Liver (tissue), 9 donors: ENCODE measurements around the gene SFXN5. TPM values are rescaled to one million over a fixed set of nuclear protein-coding genes. Genes with fewer than 3 reads are reported as not detected.
A peak's percentile ranks its signal among the peaks of the same experiment; 100 is the strongest.

ENCODE experiments used
- DNase-seq: peaks from one replicate; pipeline ENCODE4 v3.0.0-alpha.2; 2017; ENCODE audit warnings: low spot score
- H3K27ac ChIP-seq, 2 donors: one replicate each; pipeline ENCODE4 v1.7.0; 2013; ENCODE audit warnings: inconsistent platforms in 2 of 2, low read length in 2 of 2, control low read depth in 1 of 2, low read depth in 1 of 2, mild to moderate bottlenecking in 1 of 2
- H3K27me3 ChIP-seq, 4 donors: one replicate each; pipeline versions ENCODE4 v1.6.1 to v1.7.0; 2013; ENCODE audit warnings: low read length in 3 of 4, inconsistent platforms in 1 of 4, mild to moderate bottlenecking in 1 of 4, moderate library complexity in 1 of 4; ENCODE audit not compliant: control insufficient read depth in 4 of 4, insufficient read depth in 4 of 4
- H3K36me3 ChIP-seq, 4 donors: one replicate each; pipeline versions ENCODE4 v1.6.1 to v1.7.0; 2013; ENCODE audit warnings: low read length in 3 of 4, mild to moderate bottlenecking in 3 of 4, low read depth in 1 of 4, moderate library complexity in 1 of 4; ENCODE audit not compliant: control insufficient read depth in 4 of 4, insufficient read depth in 3 of 4
- H3K4me1 ChIP-seq, 4 donors: one replicate each; pipeline versions ENCODE4 v1.6.1 to v1.7.0; 2013; ENCODE audit warnings: low read length in 3 of 4, mild to moderate bottlenecking in 3 of 4, moderate library complexity in 1 of 4; ENCODE audit not compliant: control insufficient read depth in 4 of 4, insufficient read depth in 4 of 4
- H3K4me3 ChIP-seq, 3 donors: one replicate each; pipeline versions ENCODE4 v1.6.1 to v1.7.0; 2013; ENCODE audit warnings: low read length in 3 of 3, control low read depth in 1 of 3, low read depth in 1 of 3, mild to moderate bottlenecking in 1 of 3
- H3K9ac ChIP-seq, 2 donors: one replicate each; pipeline ENCODE4 v1.7.0; 2013; ENCODE audit warnings: low read length in 2 of 2, mild to moderate bottlenecking in 2 of 2, moderate library complexity in 2 of 2, control low read depth in 1 of 2, low read depth in 1 of 2
- H3K9me3 ChIP-seq, 4 donors: one replicate each; pipeline versions ENCODE4 v1.6.1 to v1.7.0; 2013; ENCODE audit warnings: low read length in 3 of 4; ENCODE audit not compliant: control insufficient read depth in 4 of 4
- ATF3 ChIP-seq: IDR thresholded peaks from 2 replicates; pipeline ENCODE4 v1.6.1; 2016; ENCODE audit warnings: antibody characterized with exemption
- CTCF ChIP-seq: fragments of 150-350 bp; IDR thresholded peaks from 2 replicates; pipeline ENCODE4 v1.5.1; 2017; ENCODE audit warnings: improper control_type of control experiment, low read depth, low read length; ENCODE audit not compliant: missing input control
- EGR1 ChIP-seq, 2 donors: IDR thresholded peaks; 2 replicates each; pipeline ENCODE4 v1.6.1; 2016 to 2018; ENCODE audit warnings: antibody characterized with exemption in 2 of 2, low read depth in 2 of 2
- FOXA1 ChIP-seq: IDR thresholded peaks from 2 replicates; pipeline ENCODE4 v1.6.1; 2016; ENCODE audit warnings: antibody characterized with exemption
- FOXA2 ChIP-seq: IDR thresholded peaks from 2 replicates; pipeline ENCODE4 v1.6.1; 2016; ENCODE audit warnings: antibody characterized with exemption
- GABPA ChIP-seq, 2 donors: IDR thresholded peaks in 1 of 2; conservative IDR thresholded peaks in 1 of 2; 2 replicates each; pipeline ENCODE4 v1.6.1; 2016; ENCODE audit warnings: antibody characterized with exemption in 2 of 2, mild to moderate bottlenecking in 1 of 2, moderate library complexity in 1 of 2
- HNF4A ChIP-seq, 2 donors: conservative IDR thresholded peaks; 2 replicates each; pipeline ENCODE4 v1.6.1; 2016; ENCODE audit warnings: antibody characterized with exemption in 2 of 2, mild to moderate bottlenecking in 2 of 2
- HNF4G ChIP-seq: IDR thresholded peaks from 2 replicates; pipeline ENCODE4 v1.6.1; 2016; ENCODE audit warnings: antibody characterized with exemption
- JUND ChIP-seq, 2 donors: IDR thresholded peaks; 2 replicates each; pipeline ENCODE4 v1.6.1; 2016; ENCODE audit warnings: antibody characterized with exemption in 2 of 2
- NR2F2 ChIP-seq: IDR thresholded peaks from 2 replicates; pipeline ENCODE4 v1.6.1; 2016; ENCODE audit warnings: antibody characterized with exemption
- RAD21 ChIP-seq, 2 donors: IDR thresholded peaks; 2 replicates each; pipeline ENCODE4 v1.6.1; 2016; ENCODE audit warnings: antibody characterized with exemption in 2 of 2, mild to moderate bottlenecking in 2 of 2
- RXRA ChIP-seq, 2 donors: IDR thresholded peaks; 2 replicates each; pipeline ENCODE4 v1.6.1; 2017 to 2018; ENCODE audit warnings: antibody characterized with exemption in 2 of 2, mild to moderate bottlenecking in 1 of 2
- SP1 ChIP-seq: IDR thresholded peaks from 2 replicates; pipeline ENCODE4 v1.6.1; 2018; ENCODE audit warnings: antibody characterized with exemption, mild to moderate bottlenecking
- TAF1 ChIP-seq: conservative IDR thresholded peaks from 2 replicates; pipeline ENCODE4 v1.6.1; 2016; ENCODE audit warnings: antibody characterized with exemption, mild to moderate bottlenecking
- YY1 ChIP-seq: IDR thresholded peaks from 2 replicates; pipeline ENCODE4 v1.6.1; 2016; ENCODE audit warnings: antibody characterized with exemption, mild to moderate bottlenecking
- WGBS: extraction: QIAGEN DNeasy Blood & Tissue Kit; methylation state at CpG from one replicate; pipeline ENCODE4 v1.1.7; 2013; 5-methylcytosine and 5-hydroxymethylcytosine counted together
- polyA plus RNA-seq, 2 donors: library from polyadenylated mRNA; stranded (reverse) in 1 of 2; unstranded in 1 of 2; fragments of 200-250 nt in 1 of 2; fragments of >200 nt in 1 of 2; fragmentation: Nextera tagmentation in 1 of 2; extraction: Ambion mirVana in 1 of 2; gene quantifications; one replicate each; pipeline versions ENCODE4 v1.2.1 to v1.2.3, GENCODE V29; 2013 to 2015
- total RNA-seq, 2 donors: library from RNA; depleted of rRNA; stranded (reverse); fragments of >200 nt; gene quantifications; one replicate each; pipeline ENCODE4 v1.2.3, GENCODE V29; 2014
- TF ChIP-seq, protein P1 (sequence below): IDR thresholded peaks from 2 replicates; pipeline ENCODE4 v1.6.1; 2016; ENCODE audit warnings: antibody characterized with exemption
- TF ChIP-seq, protein P2 (sequence below): IDR thresholded peaks from 2 replicates; pipeline ENCODE4 v1.6.1; 2016; ENCODE audit warnings: antibody characterized with exemption
- TF ChIP-seq, protein P3 (sequence below): IDR thresholded peaks from 2 replicates; pipeline ENCODE4 v1.6.1; 2016; ENCODE audit warnings: antibody characterized with exemption, mild to moderate bottlenecking
- donor health status: healthy.
- donor health status: healthy.
- donor health status: healthy.
- donor health status: healthy.
- donor health status: healthy.

The SFXN5 gene
- total and polyA plus RNA-seq, 4 donors: 23.3 to 58.2 (median 29.5) TPM

- Histone ChIP-seq H3K27me3 (no peaks in the 10 kb centered on the region), H3K4me3 (no peak overlapping the region), H3K27ac (peak overlapping the region; percentile 70 to 86), H3K4me1 (peaks cover 31 to 76% (median 62%) of the 10 kb centered on the region in 4 donors), H3K9ac (peak overlapping the region in 1 of 2 donors; percentile 57), H3K36me3 (peaks cover 0 to 7% (median 3%) of the 10 kb centered on the region in 4 donors), H3K9me3 (no peaks in the 10 kb centered on the region)
- WGBS: 75% methylated on average over 5 of the region's 5 CpGs
- no peak for DNase-seq
- TF ChIP-seq JUND (IDR thresholded peaks at IDR 0.05): no peak
- TF ChIP-seq HNF4G: no peak
- TF ChIP-seq, protein P1, sequence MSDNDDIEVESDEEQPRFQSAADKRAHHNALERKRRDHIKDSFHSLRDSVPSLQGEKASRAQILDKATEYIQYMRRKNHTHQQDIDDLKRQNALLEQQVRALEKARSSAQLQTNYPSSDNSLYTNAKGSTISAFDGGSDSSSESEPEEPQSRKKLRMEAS: no peak
- TF ChIP-seq RAD21 (IDR thresholded peaks at IDR 0.05): no peak
- no peak for TF ChIP-seq TAF1
Measured at GRCh38 chr2:72985136-72985535, 86.4 kb downstream of the SFXN5 start.

- WGBS: 59% methylated on average over 7 of the region's 7 CpGs
- H3K27ac ChIP-seq: peak overlapping the region; percentile 70 to 86
- TF ChIP-seq EGR1 (IDR thresholded peaks at IDR 0.05; ENCODE audit: low read depth in 2 of 2) (no peak), YY1 (peak; percentile 32)
- no peaks in the 10 kb centered on the region for H3K27me3 ChIP-seq
- no peak overlapping the region for H3K4me3 ChIP-seq
- DNase-seq: no peak
- peak overlapping the region in 1 of 2 donors; percentile 57 for H3K9ac ChIP-seq
- H3K4me1 ChIP-seq: peaks cover 31 to 68% (median 54%) of the 10 kb centered on the region in 4 donors
- no peaks in the 10 kb centered on the region for H3K9me3 ChIP-seq
- peaks cover 0 to 7% (median 3%) of the 10 kb centered on the region in 4 donors for H3K36me3 ChIP-seq
Measured at GRCh38 chr2:72984172-72984671, 87.3 kb downstream of the SFXN5 start.

DNA sequence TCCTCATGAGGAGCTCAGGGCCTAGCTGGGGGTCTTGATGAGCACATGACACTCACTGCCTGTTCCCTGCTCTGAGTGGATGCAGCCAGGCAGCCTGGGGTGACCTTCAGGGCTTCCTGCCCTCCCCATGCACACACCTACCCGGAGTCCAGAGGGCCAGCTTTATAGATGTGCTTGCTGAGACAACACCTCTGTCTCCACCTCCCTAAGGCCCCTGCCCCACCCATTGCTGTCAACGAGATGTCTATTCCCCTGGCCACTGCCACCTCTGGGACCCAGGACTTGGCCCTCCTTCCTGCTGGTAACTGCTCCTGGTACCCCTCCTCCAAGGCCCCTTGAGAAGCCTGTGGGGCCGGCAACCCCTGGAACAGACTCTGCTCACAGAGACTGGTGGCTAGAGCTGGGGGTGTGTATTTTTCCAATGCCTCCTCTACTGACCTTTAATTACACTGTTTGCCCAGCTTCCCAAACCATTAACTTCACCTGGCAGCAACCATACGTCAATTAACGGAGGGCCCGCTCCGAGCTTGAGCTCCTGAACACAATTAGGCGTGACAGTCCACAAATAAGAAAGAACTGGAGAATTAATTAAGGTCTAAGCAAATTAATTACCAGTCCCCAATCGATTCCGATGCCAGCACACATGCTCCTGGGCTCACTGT is 87.9 kb downstream of the SFXN5 start:
- no peak for DNase-seq
- Histone ChIP-seq H3K36me3 (peaks cover 0 to 7% (median 3%) of the 10 kb centered on the region in 4 donors), H3K27ac (peak overlapping the region; percentile 70 to 86), H3K27me3 (no peaks in the 10 kb centered on the region), H3K9me3 (no peaks in the 10 kb centered on the region), H3K9ac (peak overlapping the region; percentile 53 to 54), H3K4me1 (peaks cover 31 to 63% (median 51%) of the 10 kb centered on the region in 4 donors), H3K4me3 (no peak overlapping the region)
- WGBS: 35% methylated on average over 10 of the region's 10 CpGs
- peak in 1 of 2 donors; percentile 24 for TF ChIP-seq RAD21 (IDR thresholded peaks at IDR 0.05)
- TF ChIP-seq EGR1 (IDR thresholded peaks at IDR 0.05; ENCODE audit: low read depth in 2 of 2): peak in 1 of 2 donors; percentile 57
- TF ChIP-seq JUND (IDR thresholded peaks at IDR 0.05): peak in 1 of 2 donors; percentile 42
- no peak for TF ChIP-seq NR2F2
- TF ChIP-seq SP1: peak; percentile 67
- TF ChIP-seq FOXA1: peak; percentile 29
- no peak for TF ChIP-seq ATF3
- no peak for TF ChIP-seq TAF1
- TF ChIP-seq HNF4G: peak; percentile 5
- TF ChIP-seq HNF4A (conservative IDR thresholded peaks at IDR 0.05): peak; percentile 81 to 84
- TF ChIP-seq, protein P2, sequence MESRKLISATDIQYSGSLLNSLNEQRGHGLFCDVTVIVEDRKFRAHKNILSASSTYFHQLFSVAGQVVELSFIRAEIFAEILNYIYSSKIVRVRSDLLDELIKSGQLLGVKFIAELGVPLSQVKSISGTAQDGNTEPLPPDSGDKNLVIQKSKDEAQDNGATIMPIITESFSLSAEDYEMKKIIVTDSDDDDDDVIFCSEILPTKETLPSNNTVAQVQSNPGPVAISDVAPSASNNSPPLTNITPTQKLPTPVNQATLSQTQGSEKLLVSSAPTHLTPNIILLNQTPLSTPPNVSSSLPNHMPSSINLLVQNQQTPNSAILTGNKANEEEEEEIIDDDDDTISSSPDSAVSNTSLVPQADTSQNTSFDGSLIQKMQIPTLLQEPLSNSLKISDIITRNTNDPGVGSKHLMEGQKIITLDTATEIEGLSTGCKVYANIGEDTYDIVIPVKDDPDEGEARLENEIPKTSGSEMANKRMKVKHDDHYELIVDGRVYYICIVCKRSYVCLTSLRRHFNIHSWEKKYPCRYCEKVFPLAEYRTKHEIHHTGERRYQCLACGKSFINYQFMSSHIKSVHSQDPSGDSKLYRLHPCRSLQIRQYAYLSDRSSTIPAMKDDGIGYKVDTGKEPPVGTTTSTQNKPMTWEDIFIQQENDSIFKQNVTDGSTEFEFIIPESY: peak; percentile 69
- TF ChIP-seq RXRA (IDR thresholded peaks at IDR 0.05): peak; percentile 76 to 89
- TF ChIP-seq, protein P1: peak; percentile 50
- TF ChIP-seq YY1: peak; percentile 55
- TF ChIP-seq GABPA (IDR thresholded peaks at IDR 0.05 in 1 of 2, conservative IDR thresholded peaks at IDR 0.05 in 1 of 2): no peak
- peak; percentile 65 for TF ChIP-seq FOXA2
- TF ChIP-seq, protein P3, sequence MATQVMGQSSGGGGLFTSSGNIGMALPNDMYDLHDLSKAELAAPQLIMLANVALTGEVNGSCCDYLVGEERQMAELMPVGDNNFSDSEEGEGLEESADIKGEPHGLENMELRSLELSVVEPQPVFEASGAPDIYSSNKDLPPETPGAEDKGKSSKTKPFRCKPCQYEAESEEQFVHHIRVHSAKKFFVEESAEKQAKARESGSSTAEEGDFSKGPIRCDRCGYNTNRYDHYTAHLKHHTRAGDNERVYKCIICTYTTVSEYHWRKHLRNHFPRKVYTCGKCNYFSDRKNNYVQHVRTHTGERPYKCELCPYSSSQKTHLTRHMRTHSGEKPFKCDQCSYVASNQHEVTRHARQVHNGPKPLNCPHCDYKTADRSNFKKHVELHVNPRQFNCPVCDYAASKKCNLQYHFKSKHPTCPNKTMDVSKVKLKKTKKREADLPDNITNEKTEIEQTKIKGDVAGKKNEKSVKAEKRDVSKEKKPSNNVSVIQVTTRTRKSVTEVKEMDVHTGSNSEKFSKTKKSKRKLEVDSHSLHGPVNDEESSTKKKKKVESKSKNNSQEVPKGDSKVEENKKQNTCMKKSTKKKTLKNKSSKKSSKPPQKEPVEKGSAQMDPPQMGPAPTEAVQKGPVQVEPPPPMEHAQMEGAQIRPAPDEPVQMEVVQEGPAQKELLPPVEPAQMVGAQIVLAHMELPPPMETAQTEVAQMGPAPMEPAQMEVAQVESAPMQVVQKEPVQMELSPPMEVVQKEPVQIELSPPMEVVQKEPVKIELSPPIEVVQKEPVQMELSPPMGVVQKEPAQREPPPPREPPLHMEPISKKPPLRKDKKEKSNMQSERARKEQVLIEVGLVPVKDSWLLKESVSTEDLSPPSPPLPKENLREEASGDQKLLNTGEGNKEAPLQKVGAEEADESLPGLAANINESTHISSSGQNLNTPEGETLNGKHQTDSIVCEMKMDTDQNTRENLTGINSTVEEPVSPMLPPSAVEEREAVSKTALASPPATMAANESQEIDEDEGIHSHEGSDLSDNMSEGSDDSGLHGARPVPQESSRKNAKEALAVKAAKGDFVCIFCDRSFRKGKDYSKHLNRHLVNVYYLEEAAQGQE: peak; percentile 67
- no peak for TF ChIP-seq CTCF
